Liver (tissue), 9 donors: ENCODE data around the gene MED8. TPM values are rescaled to one million over a fixed set of nuclear protein-coding genes. Genes with fewer than 3 reads are reported as not detected.
"Not testable (repeated sequence)": the region's sequence is repeated elsewhere in the genome, so short reads cannot be mapped to it uniquely, and the experiment has no call there.

Experiments
- DNase-seq: peaks from one replicate; pipeline ENCODE4 v3.0.0-alpha.2; 2017; ENCODE audit warnings: low spot score
- H3K27ac ChIP-seq, 2 donors: one replicate each; pipeline ENCODE4 v1.7.0; 2013; ENCODE audit warnings: inconsistent platforms in 2 of 2, low read length in 2 of 2, control low read depth in 1 of 2, low read depth in 1 of 2, mild to moderate bottlenecking in 1 of 2
- H3K27me3 ChIP-seq, 4 donors: one replicate each; pipeline versions ENCODE4 v1.6.1 to v1.7.0; 2013; ENCODE audit warnings: low read length in 3 of 4, inconsistent platforms in 1 of 4, mild to moderate bottlenecking in 1 of 4, moderate library complexity in 1 of 4; ENCODE audit not compliant: control insufficient read depth in 4 of 4, insufficient read depth in 4 of 4
- H3K36me3 ChIP-seq, 4 donors: one replicate each; pipeline versions ENCODE4 v1.6.1 to v1.7.0; 2013; ENCODE audit warnings: low read length in 3 of 4, mild to moderate bottlenecking in 3 of 4, low read depth in 1 of 4, moderate library complexity in 1 of 4; ENCODE audit not compliant: control insufficient read depth in 4 of 4, insufficient read depth in 3 of 4
- H3K4me1 ChIP-seq, 4 donors: one replicate each; pipeline versions ENCODE4 v1.6.1 to v1.7.0; 2013; ENCODE audit warnings: low read length in 3 of 4, mild to moderate bottlenecking in 3 of 4, moderate library complexity in 1 of 4; ENCODE audit not compliant: control insufficient read depth in 4 of 4, insufficient read depth in 4 of 4
- H3K4me3 ChIP-seq, 3 donors: one replicate each; pipeline versions ENCODE4 v1.6.1 to v1.7.0; 2013; ENCODE audit warnings: low read length in 3 of 3, control low read depth in 1 of 3, low read depth in 1 of 3, mild to moderate bottlenecking in 1 of 3
- H3K9ac ChIP-seq, 2 donors: one replicate each; pipeline ENCODE4 v1.7.0; 2013; ENCODE audit warnings: low read length in 2 of 2, mild to moderate bottlenecking in 2 of 2, moderate library complexity in 2 of 2, control low read depth in 1 of 2, low read depth in 1 of 2
- H3K9me3 ChIP-seq, 4 donors: one replicate each; pipeline versions ENCODE4 v1.6.1 to v1.7.0; 2013; ENCODE audit warnings: low read length in 3 of 4; ENCODE audit not compliant: control insufficient read depth in 4 of 4
- ATF3 ChIP-seq: IDR thresholded peaks from 2 replicates; pipeline ENCODE4 v1.6.1; 2016; ENCODE audit warnings: antibody characterized with exemption
- EGR1 ChIP-seq, 2 donors: IDR thresholded peaks; 2 replicates each; pipeline ENCODE4 v1.6.1; 2016 to 2018; ENCODE audit warnings: antibody characterized with exemption in 2 of 2, low read depth in 2 of 2
- FOXA2 ChIP-seq: IDR thresholded peaks from 2 replicates; pipeline ENCODE4 v1.6.1; 2016; ENCODE audit warnings: antibody characterized with exemption
- GABPA ChIP-seq, 2 donors: IDR thresholded peaks in 1 of 2; conservative IDR thresholded peaks in 1 of 2; 2 replicates each; pipeline ENCODE4 v1.6.1; 2016; ENCODE audit warnings: antibody characterized with exemption in 2 of 2, mild to moderate bottlenecking in 1 of 2, moderate library complexity in 1 of 2
- HNF4A ChIP-seq, 2 donors: conservative IDR thresholded peaks; 2 replicates each; pipeline ENCODE4 v1.6.1; 2016; ENCODE audit warnings: antibody characterized with exemption in 2 of 2, mild to moderate bottlenecking in 2 of 2
- HNF4G ChIP-seq: IDR thresholded peaks from 2 replicates; pipeline ENCODE4 v1.6.1; 2016; ENCODE audit warnings: antibody characterized with exemption
- JUND ChIP-seq, 2 donors: IDR thresholded peaks; 2 replicates each; pipeline ENCODE4 v1.6.1; 2016; ENCODE audit warnings: antibody characterized with exemption in 2 of 2
- RAD21 ChIP-seq, 2 donors: IDR thresholded peaks; 2 replicates each; pipeline ENCODE4 v1.6.1; 2016; ENCODE audit warnings: antibody characterized with exemption in 2 of 2, mild to moderate bottlenecking in 2 of 2
- REST ChIP-seq: IDR thresholded peaks from 2 replicates; pipeline ENCODE4 v1.6.1; 2016; ENCODE audit warnings: antibody characterized with exemption, mild to moderate bottlenecking
- RXRA ChIP-seq, 2 donors: IDR thresholded peaks; 2 replicates each; pipeline ENCODE4 v1.6.1; 2017 to 2018; ENCODE audit warnings: antibody characterized with exemption in 2 of 2, mild to moderate bottlenecking in 1 of 2
- SP1 ChIP-seq: IDR thresholded peaks from 2 replicates; pipeline ENCODE4 v1.6.1; 2018; ENCODE audit warnings: antibody characterized with exemption, mild to moderate bottlenecking
- YY1 ChIP-seq: IDR thresholded peaks from 2 replicates; pipeline ENCODE4 v1.6.1; 2016; ENCODE audit warnings: antibody characterized with exemption, mild to moderate bottlenecking
- ZBTB33 ChIP-seq: IDR thresholded peaks from 2 replicates; pipeline ENCODE4 v1.6.1; 2016; ENCODE audit warnings: antibody characterized with exemption
- WGBS: extraction: QIAGEN DNeasy Blood & Tissue Kit; methylation state at CpG from one replicate; pipeline ENCODE4 v1.1.7; 2013; 5-methylcytosine and 5-hydroxymethylcytosine counted together
- polyA plus RNA-seq, 2 donors: library from polyadenylated mRNA; stranded (reverse) in 1 of 2; unstranded in 1 of 2; fragments of 200-250 nt in 1 of 2; fragments of >200 nt in 1 of 2; fragmentation: Nextera tagmentation in 1 of 2; extraction: Ambion mirVana in 1 of 2; gene quantifications; one replicate each; pipeline versions ENCODE4 v1.2.1 to v1.2.3, GENCODE V29; 2013 to 2015
- total RNA-seq, 2 donors: library from RNA; depleted of rRNA; stranded (reverse); fragments of >200 nt; gene quantifications; one replicate each; pipeline ENCODE4 v1.2.3, GENCODE V29; 2014
- donor health status: healthy.
- donor health status: healthy.
- donor health status: healthy.
- donor health status: healthy.
- donor health status: healthy.

MED8 gene
- total and polyA plus RNA-seq, 4 donors: 26.2 to 37.6 (median 29.1) TPM

GRCh38 chr1:43405219-43405875, 15.7 kb upstream of the MED8 start:
- DNase-seq: no peak
- Histone ChIP-seq H3K9ac (no peak overlapping the region), H3K27ac (no peak overlapping the region), H3K27me3 (no peaks in the 10 kb centered on the region), H3K4me3 (no peak overlapping the region), H3K9me3 (no peaks in the 10 kb centered on the region), H3K36me3 (peaks cover 6 to 44% (median 16%) of the 10 kb centered on the region in 4 donors), H3K4me1 (no peaks in the 10 kb centered on the region)
- 79% methylated on average over 6 of the region's 6 CpGs for WGBS
- TF ChIP-seq FOXA2 (no peak), JUND (IDR thresholded peaks at IDR 0.05) (no peak), EGR1 (IDR thresholded peaks at IDR 0.05; ENCODE audit: low read depth in 2 of 2) (no peak), GABPA (IDR thresholded peaks at IDR 0.05 in 1 of 2, conservative IDR thresholded peaks at IDR 0.05 in 1 of 2) (no peak), RAD21 (IDR thresholded peaks at IDR 0.05) (no peak), RXRA (IDR thresholded peaks at IDR 0.05) (no peak), ZBTB33 (no peak), ATF3 (no peak), SP1 (no peak)

GRCh38 chr1:43404353-43404752, 14.8 kb upstream of the MED8 start:
- H3K36me3 ChIP-seq: peaks cover 6 to 42% (median 16%) of the 10 kb centered on the region in 4 donors
- DNase-seq: no peak
- WGBS: 97% methylated on average over 6 of the region's 6 CpGs

GRCh38 chr1:43402089-43402865, 12.7 kb upstream of the MED8 start:
- H3K4me1 ChIP-seq: no peaks in the 10 kb centered on the region
- no peak for DNase-seq
- H3K27ac ChIP-seq: no peak overlapping the region
- TF ChIP-seq FOXA2 (no peak), RAD21 (IDR thresholded peaks at IDR 0.05) (no peak), REST (no peak)
- H3K9me3 ChIP-seq: no peaks in the 10 kb centered on the region
- peaks cover 6 to 30% (median 16%) of the 10 kb centered on the region in 4 donors for H3K36me3 ChIP-seq
- no peak overlapping the region for H3K4me3 ChIP-seq
- WGBS: 95% methylated on average over 6 of the region's 6 CpGs
- H3K27me3 ChIP-seq: no peaks in the 10 kb centered on the region
- no peak overlapping the region for H3K9ac ChIP-seq

More at GRCh38 chr1:43404353-43404752, 14.8 kb upstream of the MED8 start:
- Histone ChIP-seq H3K9me3 (no peaks in the 10 kb centered on the region), H3K27me3 (no peaks in the 10 kb centered on the region), H3K9ac (no peak overlapping the region), H3K4me3 (no peak overlapping the region), H3K4me1 (no peaks in the 10 kb centered on the region), H3K27ac (no peak overlapping the region)
- TF ChIP-seq EGR1 (IDR thresholded peaks at IDR 0.05; ENCODE audit: low read depth in 2 of 2) (no peak), HNF4G (no peak), YY1 (no peak), RAD21 (IDR thresholded peaks at IDR 0.05) (no peak), GABPA (IDR thresholded peaks at IDR 0.05 in 1 of 2, conservative IDR thresholded peaks at IDR 0.05 in 1 of 2) (no peak), FOXA2 (no peak), SP1 (no peak), ATF3 (no peak), HNF4A (conservative IDR thresholded peaks at IDR 0.05) (no peak)

GRCh38 chr1:43400441-43400840, 10.8 kb upstream of the MED8 start:
- DNase-seq, H3K9me3 ChIP-seq, H3K27me3 ChIP-seq, H3K9ac ChIP-seq, H3K4me1 ChIP-seq, H3K4me3 ChIP-seq, H3K27ac ChIP-seq: not testable (repeated sequence)
- peaks cover 4 to 26% (median 14%) of the 10 kb centered on the region in 4 donors for H3K36me3 ChIP-seq
- WGBS: 97% methylated on average over 9 of the region's 9 CpGs
